BLaER1 (cell line): Measurements from ENCODE around the gene DPYSL5.
"Not testable (repeated sequence)": the region's sequence is repeated elsewhere in the genome, so short reads cannot be mapped to it uniquely, and the experiment has no call there.

Experiments
- H3K27ac ChIP-seq: shearing (Covaris generic); formaldehyde crosslinking; 2 replicates; pipeline ENCODE4 v1.8.1; 2022
- H3K27me3 ChIP-seq: shearing (Covaris generic); formaldehyde crosslinking; 2 replicates; pipeline ENCODE4 v1.8.1; 2022
- H3K36me3 ChIP-seq: shearing (Covaris generic); formaldehyde crosslinking; 2 replicates; pipeline ENCODE4 v1.8.1; 2022
- H3K4me1 ChIP-seq: shearing (Covaris generic); formaldehyde crosslinking; 2 replicates; pipeline ENCODE4 v1.8.1; 2022
- H3K4me2 ChIP-seq: shearing (Covaris generic); formaldehyde crosslinking; 2 replicates; pipeline ENCODE4 v1.8.1; 2022
- H3K4me3 ChIP-seq: shearing (Covaris generic); formaldehyde crosslinking; 2 replicates; pipeline ENCODE4 v1.8.1; 2022
- H3K9ac ChIP-seq: shearing (Covaris generic); formaldehyde crosslinking; 2 replicates; pipeline ENCODE4 v1.8.1; 2022
- H3K9me3 ChIP-seq: shearing (Covaris generic); formaldehyde crosslinking; 2 replicates; pipeline ENCODE4 v1.8.1; 2022
- H4K20me1 ChIP-seq: shearing (Covaris generic); formaldehyde crosslinking; 2 replicates; pipeline ENCODE4 v1.8.1; 2022
- Cebpa-rat ChIP-seq: shearing (Covaris generic); IDR thresholded peaks from 2 replicates; pipeline ENCODE4 v1.8.1; 2022

The DPYSL5 gene

GRCh38 chr2:26811791-26812694, 35.9 kb upstream of the DPYSL5 start:
- H3K36me3 ChIP-seq: no peaks in the 10 kb centered on the region
- H3K4me2 ChIP-seq: no peak overlapping the region
- H3K4me3 ChIP-seq: no peak overlapping the region
- 0 out of 2 replicates have a peak, but pooled peaks cover 5% of the 10 kb centered on the region for H3K9me3 ChIP-seq
- no peaks in the 10 kb centered on the region for H3K27me3 ChIP-seq
- no peak overlapping the region for H3K27ac ChIP-seq
- no peak for TF ChIP-seq Cebpa-rat
- H3K9ac ChIP-seq: no peak overlapping the region
- peaks cover 16% of the 10 kb centered on the region for H3K4me1 ChIP-seq
- H4K20me1 ChIP-seq: no peaks in the 10 kb centered on the region

GRCh38 chr2:26812731-26813130, 35.2 kb upstream of the DPYSL5 start:
- Histone ChIP-seq H4K20me1 (no peaks in the 10 kb centered on the region), H3K27ac (no peak overlapping the region), H3K4me2 (no peak overlapping the region), H3K4me3 (no peak overlapping the region), H3K36me3 (no peaks in the 10 kb centered on the region), H3K27me3 (no peaks in the 10 kb centered on the region), H3K9ac (no peak overlapping the region), H3K9me3 (0 out of 2 replicates have a peak, but pooled peaks cover 5% of the 10 kb centered on the region), H3K4me1 (peaks cover 16% of the 10 kb centered on the region)
- no peak for TF ChIP-seq Cebpa-rat

- not testable (repeated sequence) for H3K27me3 ChIP-seq, H3K4me2 ChIP-seq, H3K9me3 ChIP-seq, H3K36me3 ChIP-seq, H3K27ac ChIP-seq, H4K20me1 ChIP-seq, H3K9ac ChIP-seq, H3K4me3 ChIP-seq
- peaks cover 16% of the 10 kb centered on the region for H3K4me1 ChIP-seq
Observed at GRCh38 chr2:26814072-26814765, 33.7 kb upstream of the DPYSL5 start.

- 0 out of 2 replicates have a peak, but pooled peaks cover 5% of the 10 kb centered on the region for H3K9me3 ChIP-seq
- H3K27me3 ChIP-seq: no peaks in the 10 kb centered on the region
- H3K27ac ChIP-seq: no peak overlapping the region
- no peak for TF ChIP-seq Cebpa-rat
- no peaks in the 10 kb centered on the region for H3K36me3 ChIP-seq
- H3K4me2 ChIP-seq: no peak overlapping the region
- peaks cover under 1% of the 10 kb centered on the region; the same call in 1 of the 2 replicates for H3K4me1 ChIP-seq
- H3K9ac ChIP-seq: no peak overlapping the region
- no peak overlapping the region for H3K4me3 ChIP-seq
- no peaks in the 10 kb centered on the region for H4K20me1 ChIP-seq
Observed at GRCh38 chr2:26816893-26817292, 31.0 kb upstream of the DPYSL5 start.

- no peak overlapping the region for H3K4me3 ChIP-seq
Observed at GRCh38 chr2:26818255-26818654, 29.7 kb upstream of the DPYSL5 start.

GRCh38 chr2:26818972-26819371, 29.0 kb upstream of the DPYSL5 start:
- H3K27ac ChIP-seq: no peak overlapping the region
- H3K4me1 ChIP-seq: peaks cover 19% of the 10 kb centered on the region
- H4K20me1 ChIP-seq: no peaks in the 10 kb centered on the region
- H3K9me3 ChIP-seq: 0 out of 2 replicates have a peak, but pooled peaks cover 5% of the 10 kb centered on the region
- TF ChIP-seq Cebpa-rat: no peak
- H3K9ac ChIP-seq: no peak overlapping the region
- no peak overlapping the region for H3K4me2 ChIP-seq
- no peaks in the 10 kb centered on the region for H3K36me3 ChIP-seq
- no peak overlapping the region for H3K4me3 ChIP-seq
- H3K27me3 ChIP-seq: no peaks in the 10 kb centered on the region

More at GRCh38 chr2:26818255-26818654, 29.7 kb upstream of the DPYSL5 start:
- Histone ChIP-seq H4K20me1 (no peaks in the 10 kb centered on the region), H3K27me3 (no peaks in the 10 kb centered on the region), H3K4me2 (no peak overlapping the region), H3K36me3 (no peaks in the 10 kb centered on the region), H3K4me1 (peaks cover 14% of the 10 kb centered on the region), H3K9me3 (0 out of 2 replicates have a peak, but pooled peaks cover 5% of the 10 kb centered on the region), H3K9ac (no peak overlapping the region), H3K27ac (no peak overlapping the region)
- TF ChIP-seq Cebpa-rat: no peak

- Histone ChIP-seq H3K4me3 (no peak overlapping the region), H3K9ac (no peak overlapping the region), H3K27ac (no peak overlapping the region), H3K36me3 (no peaks in the 10 kb centered on the region), H3K27me3 (no peaks in the 10 kb centered on the region), H4K20me1 (no peaks in the 10 kb centered on the region), H3K4me1 (peaks cover 19% of the 10 kb centered on the region), H3K4me2 (no peak overlapping the region), H3K9me3 (no peaks in the 10 kb centered on the region)
- no peak for TF ChIP-seq Cebpa-rat
Observed at GRCh38 chr2:26820932-26821331, 27.0 kb upstream of the DPYSL5 start.

GRCh38 chr2:26822877-26823276, 25.1 kb upstream of the DPYSL5 start:
- Histone ChIP-seq H4K20me1 (no peaks in the 10 kb centered on the region), H3K9me3 (no peaks in the 10 kb centered on the region), H3K4me2 (peak overlapping the region; percentile 70), H3K27me3 (no peaks in the 10 kb centered on the region), H3K4me3 (no peak overlapping the region), H3K4me1 (peaks cover 19% of the 10 kb centered on the region), H3K27ac (no peak overlapping the region), H3K36me3 (no peaks in the 10 kb centered on the region), H3K9ac (no peak overlapping the region)
- no peak for TF ChIP-seq Cebpa-rat

GRCh38 chr2:26838121-26838906, 9.6 kb upstream of the DPYSL5 start:
- Histone ChIP-seq H3K9ac (no peak overlapping the region), H3K4me2 (no peak overlapping the region), H4K20me1 (peaks cover under 1% of the 10 kb centered on the region; the same call in 1 of the 2 replicates), H3K4me3 (no peak overlapping the region), H3K27ac (no peak overlapping the region), H3K27me3 (no peaks in the 10 kb centered on the region), H3K4me1 (no peaks in the 10 kb centered on the region), H3K36me3 (no peaks in the 10 kb centered on the region), H3K9me3 (no peaks in the 10 kb centered on the region)
- TF ChIP-seq Cebpa-rat: no peak
